ENCODE results near the gene KIF23. TPM values are rescaled to one million over a fixed set of nuclear protein-coding genes. Genes with fewer than 3 reads are reported as not detected.

Gene KIF23
- total RNA-seq, 1 donor from 2014 or later: 71.5 TPM

DNA sequence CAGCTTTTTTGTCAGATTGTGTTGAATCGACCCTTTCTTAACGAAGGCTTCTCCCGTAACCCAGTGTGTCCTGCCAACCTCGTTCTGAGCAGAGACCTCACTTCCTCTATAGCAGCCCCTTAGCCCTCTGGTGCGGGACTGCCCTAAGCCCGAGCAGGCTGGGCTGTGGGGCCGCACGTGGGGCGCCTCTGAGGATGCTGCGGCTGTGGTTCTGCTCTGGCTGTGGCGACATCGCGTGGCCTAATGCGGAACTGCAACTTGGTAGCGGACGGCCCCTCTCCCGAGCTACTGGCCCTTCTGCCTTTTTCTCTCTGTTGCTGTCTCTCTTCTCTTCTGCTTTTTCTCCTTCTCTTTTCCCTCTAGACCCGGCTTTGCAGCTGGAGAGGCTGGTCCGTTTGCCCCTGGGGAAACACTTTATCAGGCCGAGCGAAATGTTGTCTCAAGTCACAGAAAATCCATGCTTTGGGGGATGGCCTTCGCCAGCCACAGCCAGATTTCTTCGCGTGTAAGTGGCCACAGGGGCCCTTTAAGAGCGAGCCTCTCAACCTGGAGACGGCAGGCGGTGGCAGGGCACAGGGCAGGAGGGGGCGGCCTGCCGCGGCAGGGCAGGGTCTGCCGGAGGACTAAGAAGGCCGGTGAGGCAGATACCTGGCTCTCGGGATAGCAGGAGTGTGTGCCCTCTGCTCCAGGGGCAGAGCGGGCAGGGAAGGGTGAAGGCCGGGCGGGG is 19.4 kb upstream of the KIF23 start:
- no peak for DNase-seq (ENCODE audit: low read depth)
- TF ChIP-seq, protein P1, sequence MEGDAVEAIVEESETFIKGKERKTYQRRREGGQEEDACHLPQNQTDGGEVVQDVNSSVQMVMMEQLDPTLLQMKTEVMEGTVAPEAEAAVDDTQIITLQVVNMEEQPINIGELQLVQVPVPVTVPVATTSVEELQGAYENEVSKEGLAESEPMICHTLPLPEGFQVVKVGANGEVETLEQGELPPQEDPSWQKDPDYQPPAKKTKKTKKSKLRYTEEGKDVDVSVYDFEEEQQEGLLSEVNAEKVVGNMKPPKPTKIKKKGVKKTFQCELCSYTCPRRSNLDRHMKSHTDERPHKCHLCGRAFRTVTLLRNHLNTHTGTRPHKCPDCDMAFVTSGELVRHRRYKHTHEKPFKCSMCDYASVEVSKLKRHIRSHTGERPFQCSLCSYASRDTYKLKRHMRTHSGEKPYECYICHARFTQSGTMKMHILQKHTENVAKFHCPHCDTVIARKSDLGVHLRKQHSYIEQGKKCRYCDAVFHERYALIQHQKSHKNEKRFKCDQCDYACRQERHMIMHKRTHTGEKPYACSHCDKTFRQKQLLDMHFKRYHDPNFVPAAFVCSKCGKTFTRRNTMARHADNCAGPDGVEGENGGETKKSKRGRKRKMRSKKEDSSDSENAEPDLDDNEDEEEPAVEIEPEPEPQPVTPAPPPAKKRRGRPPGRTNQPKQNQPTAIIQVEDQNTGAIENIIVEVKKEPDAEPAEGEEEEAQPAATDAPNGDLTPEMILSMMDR (conservative IDR thresholded peaks at IDR 0.05; ENCODE audit: low read depth, low read length): peak; percentile 88
- H3K4me3 ChIP-seq (ENCODE audit: low read depth, low read length): peak overlapping the region; percentile 15

DNA sequence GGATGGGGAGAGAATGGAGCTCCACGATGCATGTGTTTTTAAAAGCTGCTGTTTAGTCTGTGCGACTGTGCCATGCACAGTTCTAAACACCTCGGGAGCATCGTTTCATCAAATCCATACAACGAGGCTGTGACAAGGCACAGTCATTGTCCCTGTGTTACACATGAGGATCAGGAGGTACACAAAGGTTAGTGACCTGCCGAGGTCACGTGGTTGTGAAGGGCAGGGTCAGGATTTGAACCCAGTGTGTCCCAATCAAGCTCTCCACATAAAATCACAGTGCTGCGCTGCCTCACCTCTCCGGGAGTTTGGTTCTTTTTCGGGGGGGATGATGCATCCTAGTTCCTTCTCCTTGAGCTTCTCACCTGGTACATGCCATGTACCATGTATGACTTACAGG is 18.7 kb upstream of the KIF23 start:
- DNase-seq (ENCODE audit: low read depth): no peak
- TF ChIP-seq, protein P1 (conservative IDR thresholded peaks at IDR 0.05; ENCODE audit: low read depth, low read length): no peak
- H3K4me3 ChIP-seq (ENCODE audit: low read depth, low read length): no peak overlapping the region

DNA sequence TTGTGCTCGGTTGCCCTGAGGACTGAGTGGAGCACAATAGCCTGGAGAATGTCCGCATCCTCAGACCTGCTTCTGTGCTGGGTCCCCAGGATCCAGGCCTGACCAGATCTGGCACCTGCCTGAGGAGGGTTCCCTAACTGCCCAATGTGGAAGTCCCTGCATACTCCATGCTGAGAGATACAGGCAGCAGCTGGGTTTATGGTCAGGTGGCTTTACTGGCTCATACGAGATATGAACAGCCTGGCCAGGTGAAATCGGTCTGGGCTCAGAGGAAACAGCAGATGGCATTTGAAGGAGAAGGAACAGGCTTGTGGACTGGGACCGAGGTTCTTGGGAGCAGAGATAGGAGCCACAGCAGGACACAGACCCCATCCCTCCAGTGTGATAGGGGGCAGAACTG is 18.2 kb upstream of the KIF23 start:
- TF ChIP-seq, protein P1 (conservative IDR thresholded peaks at IDR 0.05; ENCODE audit: low read depth, low read length): no peak
- no peak overlapping the region for H3K4me3 ChIP-seq (ENCODE audit: low read depth, low read length)
- DNase-seq (ENCODE audit: low read depth): no peak

DNA sequence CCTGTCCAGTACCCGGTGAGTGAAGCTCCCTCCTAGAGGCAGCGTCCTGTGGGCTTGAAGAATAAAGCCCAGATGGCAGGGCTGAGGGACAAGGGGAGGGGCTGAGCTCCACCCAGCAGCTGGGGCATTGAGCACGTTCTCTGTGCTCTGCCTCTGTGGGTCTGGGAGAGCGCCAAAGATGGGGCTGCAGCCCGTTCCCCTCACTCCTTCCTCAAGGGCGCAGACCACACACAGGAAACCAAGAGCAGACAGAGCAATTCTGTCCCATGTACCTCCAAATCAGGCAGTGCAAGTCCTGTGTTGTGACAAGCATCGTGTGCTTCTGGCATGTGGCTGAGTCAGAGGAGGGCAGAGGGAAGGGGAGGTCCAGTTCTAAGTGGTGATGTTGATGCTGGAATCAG is 15.7 kb upstream of the KIF23 start:
- TF ChIP-seq, protein P1 (conservative IDR thresholded peaks at IDR 0.05; ENCODE audit: low read depth, low read length): no peak
- no peak overlapping the region for H3K4me3 ChIP-seq (ENCODE audit: low read depth, low read length)
- DNase-seq (ENCODE audit: low read depth): no peak

DNA sequence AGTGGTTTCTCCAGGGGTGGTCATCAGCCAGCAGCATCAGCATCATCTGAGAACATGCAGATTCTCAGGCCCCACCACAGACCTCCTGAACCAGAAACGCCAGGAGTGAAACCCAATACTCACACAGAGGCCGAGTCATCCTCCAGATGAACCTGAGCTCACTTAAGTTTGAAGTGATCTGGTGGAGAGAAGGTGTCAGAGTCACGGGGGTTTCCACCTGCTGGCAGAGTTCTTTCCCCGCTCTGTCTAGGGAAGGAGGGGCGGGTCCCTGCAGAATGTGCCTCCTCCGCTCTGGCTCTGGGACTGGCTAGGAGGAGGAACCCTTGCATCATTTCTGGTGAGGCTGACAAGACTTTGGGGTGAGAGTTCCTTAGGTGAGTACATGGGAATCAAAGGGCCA is 13.3 kb upstream of the KIF23 start:
- TF ChIP-seq, protein P1 (conservative IDR thresholded peaks at IDR 0.05; ENCODE audit: low read depth, low read length): no peak
- H3K4me3 ChIP-seq (ENCODE audit: low read depth, low read length): no peak overlapping the region
- no peak for DNase-seq (ENCODE audit: low read depth)

DNA sequence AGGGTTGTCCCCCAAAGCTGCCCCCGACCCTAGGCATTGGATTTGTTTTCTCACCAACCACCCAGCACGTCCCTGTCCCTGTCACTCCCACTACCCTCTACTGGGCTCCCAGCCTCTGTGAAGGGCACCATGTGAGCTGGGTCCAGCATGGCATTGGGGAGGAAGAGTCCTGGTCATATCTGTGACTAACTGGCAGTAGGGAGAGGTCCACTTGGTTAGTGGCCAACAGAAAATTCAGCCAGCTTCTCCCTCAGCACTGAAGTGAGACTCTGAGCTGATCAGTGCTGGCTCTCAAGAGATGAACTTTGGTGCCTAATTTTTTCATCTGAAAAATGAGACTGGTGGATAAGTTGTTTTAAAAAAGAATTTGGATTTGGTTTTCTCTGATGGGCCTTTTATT is 11.3 kb upstream of the KIF23 start:
- TF ChIP-seq, protein P1 (conservative IDR thresholded peaks at IDR 0.05; ENCODE audit: low read depth, low read length): no peak
- no peak for DNase-seq (ENCODE audit: low read depth)
- no peak overlapping the region for H3K4me3 ChIP-seq (ENCODE audit: low read depth, low read length)

DNA sequence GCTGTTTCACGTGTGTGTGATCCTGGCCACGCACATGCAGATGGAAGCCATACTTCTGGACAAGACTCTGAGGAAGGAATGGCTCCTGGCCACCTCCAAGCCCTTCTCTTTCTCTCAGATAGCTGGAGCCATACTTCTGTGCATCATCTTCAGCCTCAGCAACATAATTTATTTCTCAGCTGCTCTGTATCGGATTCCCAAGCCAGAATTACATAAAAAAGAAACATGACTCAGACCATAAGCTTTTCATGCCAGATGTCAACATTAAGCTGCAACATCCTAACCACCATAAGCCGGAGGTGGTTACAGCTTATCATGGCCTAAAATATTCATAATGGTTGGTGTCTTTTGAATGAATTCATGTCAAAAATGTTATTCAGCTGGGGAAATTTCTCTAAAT is 10.6 kb upstream of the KIF23 start:
- TF ChIP-seq, protein P1 (conservative IDR thresholded peaks at IDR 0.05; ENCODE audit: low read depth, low read length): no peak
- no peak for DNase-seq (ENCODE audit: low read depth)
- H3K4me3 ChIP-seq (ENCODE audit: low read depth, low read length): no peak overlapping the region

Data from epithelial cell of proximal tubule (primary cell).